Coronary artery (tissue), 2 donors: ENCODE results near the gene LRRC3.

Experiments used
- DNase-seq: peaks from one replicate; pipeline ENCODE4 v3.0.0-alpha.2; 2017; ENCODE audit warnings: low spot score
- H3K27ac ChIP-seq, 2 donors: fragments of 200-600 bp; sonication (generic); one replicate each; pipeline ENCODE4 v1.5.1; 2016 to 2019
- H3K4me3 ChIP-seq: fragments of 200-600 bp; sonication (generic); 2 replicates; pipeline ENCODE4 v1.5.1; 2016; ENCODE audit warnings: mild to moderate bottlenecking, moderate library complexity
- TF ChIP-seq, protein P1 (sequence below): fragments of 200-600 bp; sonication (generic); IDR thresholded peaks from one replicate; pipeline ENCODE4 v1.5.1; 2019; ENCODE audit warnings: antibody characterized with exemption

The LRRC3 gene

GRCh38 chr21:44511219-44511937 lies 56.1 kb downstream of the LRRC3 start:
- TF ChIP-seq, protein P1, sequence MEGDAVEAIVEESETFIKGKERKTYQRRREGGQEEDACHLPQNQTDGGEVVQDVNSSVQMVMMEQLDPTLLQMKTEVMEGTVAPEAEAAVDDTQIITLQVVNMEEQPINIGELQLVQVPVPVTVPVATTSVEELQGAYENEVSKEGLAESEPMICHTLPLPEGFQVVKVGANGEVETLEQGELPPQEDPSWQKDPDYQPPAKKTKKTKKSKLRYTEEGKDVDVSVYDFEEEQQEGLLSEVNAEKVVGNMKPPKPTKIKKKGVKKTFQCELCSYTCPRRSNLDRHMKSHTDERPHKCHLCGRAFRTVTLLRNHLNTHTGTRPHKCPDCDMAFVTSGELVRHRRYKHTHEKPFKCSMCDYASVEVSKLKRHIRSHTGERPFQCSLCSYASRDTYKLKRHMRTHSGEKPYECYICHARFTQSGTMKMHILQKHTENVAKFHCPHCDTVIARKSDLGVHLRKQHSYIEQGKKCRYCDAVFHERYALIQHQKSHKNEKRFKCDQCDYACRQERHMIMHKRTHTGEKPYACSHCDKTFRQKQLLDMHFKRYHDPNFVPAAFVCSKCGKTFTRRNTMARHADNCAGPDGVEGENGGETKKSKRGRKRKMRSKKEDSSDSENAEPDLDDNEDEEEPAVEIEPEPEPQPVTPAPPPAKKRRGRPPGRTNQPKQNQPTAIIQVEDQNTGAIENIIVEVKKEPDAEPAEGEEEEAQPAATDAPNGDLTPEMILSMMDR = no peak
- Histone ChIP-seq H3K27ac (no peak overlapping the region), H3K4me3 (no peak overlapping the region)
- DNase-seq = no peak
